ENCODE data around the gene MAN1A1.

DNA sequence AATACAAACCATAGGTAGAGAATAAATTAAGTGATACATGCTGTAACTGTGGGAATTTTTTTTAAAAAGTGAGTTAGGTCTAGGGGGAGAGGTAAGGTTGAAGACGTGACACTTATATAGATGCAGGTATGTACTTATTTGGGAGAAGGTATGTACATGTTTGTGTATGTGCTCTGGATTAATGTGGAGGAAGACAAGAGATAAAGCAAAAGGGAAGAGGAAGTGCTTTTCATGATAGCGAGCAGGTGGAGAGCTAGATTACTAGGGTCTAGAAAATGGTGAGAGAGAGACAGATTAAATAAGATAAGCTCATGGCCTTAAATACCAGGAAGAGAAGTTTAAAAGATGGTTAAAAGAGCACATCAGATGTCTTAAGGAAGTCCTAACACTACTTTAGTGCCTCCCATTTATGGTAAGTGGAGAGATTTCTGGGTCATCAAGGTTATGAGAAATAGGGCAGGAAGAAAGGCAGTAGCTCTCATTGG lies 92.5 kb downstream of the MAN1A1 start:
- TF ChIP-seq CTCF (IDR thresholded peaks at IDR 0.05) (no peak), POLR2AphosphoS5 (IDR thresholded peaks at IDR 0.05) (no peak)

Measured in prostate gland (tissue), 2 donors.